Limb (tissue), 2 donors: ENCODE measurements around the gene ARHGEF25.
"Not testable (repeated sequence)": the region's sequence is repeated elsewhere in the genome, so short reads cannot be mapped to it uniquely, and the experiment has no call there.

Source experiments
- DNase-seq, 2 donors: peaks; one replicate each; pipeline ENCODE4 v3.0.0-alpha.2; 2016; ENCODE audit errors: extremely low spot score in 2 of 2

Gene ARHGEF25

GRCh38 chr12:57585156-57585555 is 26.1 kb upstream of the ARHGEF25 start:
- DNase-seq = no peak

- DNase-seq = no peak
Measured at GRCh38 chr12:57586128-57586527, 25.1 kb upstream of the ARHGEF25 start.

- no peak for DNase-seq
Measured at GRCh38 chr12:57586832-57587429, 24.3 kb upstream of the ARHGEF25 start.

- not testable (repeated sequence) for DNase-seq
Measured at GRCh38 chr12:57588951-57589610, 22.2 kb upstream of the ARHGEF25 start.

GRCh38 chr12:57590479-57590863 is 20.8 kb upstream of the ARHGEF25 start:
- DNase-seq = no peak

- peak; percentile 47 to 81 for DNase-seq
Measured at GRCh38 chr12:57590864-57591781, 20.1 kb upstream of the ARHGEF25 start, which contains the start of gene PIP4K2C. Gene PIP4K2C, plus strand, starts transcription at chr12:57591192. Its CDS starts 98 bp downstream, at chr12:57591290.

GRCh38 chr12:57591782-57592325 is 19.4 kb upstream of the ARHGEF25 start:
- no peak for DNase-seq

- DNase-seq = no peak
Measured at GRCh38 chr12:57592551-57593165, 18.6 kb upstream of the ARHGEF25 start.

- no peak for DNase-seq
Measured at GRCh38 chr12:57593187-57593586, 18.0 kb upstream of the ARHGEF25 start.

GRCh38 chr12:57600395-57600794 is 10.8 kb upstream of the ARHGEF25 start:
- no peak for DNase-seq

GRCh38 chr12:57602544-57602943 is 8.7 kb upstream of the ARHGEF25 start:
- no peak for DNase-seq

- DNase-seq = no peak
Measured at GRCh38 chr12:57603324-57603723, 7.9 kb upstream of the ARHGEF25 start.

GRCh38 chr12:57603815-57604453 is 7.3 kb upstream of the ARHGEF25 start:
- peak; percentile 71 to 79 for DNase-seq

GRCh38 chr12:57604454-57604991 is 6.7 kb upstream of the ARHGEF25 start, which contains the start of gene DTX3:
Gene DTX3, plus strand, starts transcription at chr12:57604824. Its CDS starts 1,694 bp downstream, at chr12:57606518.
- DNase-seq = peak in 1 of 2 donors; percentile 81

GRCh38 chr12:57604992-57605810 is 6.0 kb upstream of the ARHGEF25 start:
- DNase-seq = peak; percentile 46 to 47

GRCh38 chr12:57605811-57606311 is 5.4 kb upstream of the ARHGEF25 start:
- no peak for DNase-seq

GRCh38 chr12:57606399-57606798 is 4.8 kb upstream of the ARHGEF25 start:
- DNase-seq = no peak

- DNase-seq = no peak
Measured at GRCh38 chr12:57606821-57607220, 4.4 kb upstream of the ARHGEF25 start.

GRCh38 chr12:57607958-57608663 is 3.1 kb upstream of the ARHGEF25 start:
- DNase-seq = no peak
